K562 (cell line): ENCODE measurements around the gene UBAP2. TPM values are rescaled to one million over a fixed set of nuclear protein-coding genes. Genes with fewer than 3 reads are reported as not detected.

Experiments
- ATAC-seq: fragments of 200-7000 bp; cut with Tn5 transposase; 3 replicates; pipeline ENCODE4 v1.9.1; 2020; ENCODE audit warnings: moderate library complexity
- BruUV-seq: library from RNA; stranded (reverse); fragments of 400-500 nt; replicated peaks from 2 replicates; lab custom pipeline; 2021; lab: Mats Ljungman, UMichigan
- CTCF ChIA-PET: fragments of 300-600 bp; formaldehyde crosslinking; extraction: SDS; loops from one replicate; lab custom pipeline; 2021; ENCODE audit warnings: low intra/inter-chr PET ratio; lab: Yijun Ruan, JAX
- POLR2A ChIA-PET: fragments of 300-600, 350-650 bp; sonication (Branson Sonifier 250); formaldehyde crosslinking; extraction: SDS; loops from one replicate; lab custom pipeline; 2021; ENCODE audit warnings: antibody characterized with exemption, inconsistent platforms; lab: Yijun Ruan, JAX
- DNase-seq, 4 experiments: peaks; one replicate each; pipeline versions ENCODE4 v3.0.0 to v3.0.0-alpha.2; 2011 to 2018; ENCODE audit warnings: low spot score in 3 of 4, mixed read lengths in 3 of 4; ENCODE audit errors: extremely low read depth in 1 of 4
- FAIRE-seq: peaks from 2 replicates; lab custom pipeline; 2011; peaks lifted over from hg19 to GRCh38; lab: Jason Lieb, UNC
- H2AFZ ChIP-seq: 2 replicates; pipeline ENCODE4 v1.6.0; 2011; ENCODE audit warnings: low read depth, low read length, control low read depth, inconsistent platforms
- H3K27ac ChIP-seq: fragments of 200-600 bp; 3 replicates; pipeline ENCODE4 v1.8.0; 2011; ENCODE audit warnings: low read depth, mild to moderate bottlenecking, control low read depth, inconsistent platforms, low read length, moderate library complexity, mixed read lengths; ENCODE audit errors: extremely low read depth
- H3K27me3 ChIP-seq, 2 experiments: fragments of 300-600 bp in 1 of 2; 2 replicates in 1 of 2; 3 replicates in 1 of 2; pipeline versions ENCODE4 v1.6.0 to v1.8.0; 2011; ENCODE audit warnings: inconsistent platforms in 2 of 2, low read length in 2 of 2, mild to moderate bottlenecking in 1 of 2, mixed read lengths in 1 of 2, moderate library complexity in 1 of 2; ENCODE audit not compliant: control insufficient read depth in 2 of 2, insufficient read depth in 2 of 2
- H3K36me3 ChIP-seq: fragments of 300-600 bp; 3 replicates; pipeline ENCODE4 v1.8.0; 2011; ENCODE audit warnings: mild to moderate bottlenecking, low read length, inconsistent platforms; ENCODE audit not compliant: control insufficient read depth, insufficient read depth
- H3K4me1 ChIP-seq, 2 experiments: fragments of 200-600 bp in 1 of 2; replicated peaks in 1 of 2; 2 replicates in 1 of 2; 3 replicates in 1 of 2; pipeline versions ENCODE4 v1.5.1 to v1.8.0; 2011; ENCODE audit warnings: inconsistent platforms in 2 of 2, low read length in 2 of 2, mild to moderate bottlenecking in 1 of 2, mixed read lengths in 1 of 2, moderate library complexity in 1 of 2; ENCODE audit not compliant: control insufficient read depth in 2 of 2, insufficient read depth in 2 of 2
- H3K4me2 ChIP-seq: 2 replicates; pipeline ENCODE4 v1.6.1; 2011; ENCODE audit warnings: low read length, control low read depth, inconsistent platforms, mixed read lengths; ENCODE audit not compliant: insufficient read depth
- H3K4me3 ChIP-seq: fragments of 200-600 bp; sonication (generic), shearing (Covaris generic); 2 replicates; pipeline ENCODE4 v1.5.1; 2016; ENCODE audit warnings: control low read depth, inconsistent platforms
- H3K79me2 ChIP-seq: fragments of 200-600 bp; 3 replicates; pipeline ENCODE4 v1.8.0; 2011; ENCODE audit warnings: low read length, inconsistent platforms; ENCODE audit not compliant: control insufficient read depth, insufficient read depth
- H3K9ac ChIP-seq, 2 experiments: 2 replicates each; pipeline versions ENCODE4 v1.6.0 to v1.6.1; 2011; ENCODE audit warnings: low read depth in 2 of 2, low read length in 2 of 2, control low read depth in 1 of 2, inconsistent platforms in 1 of 2, mild to moderate bottlenecking in 1 of 2, mixed read lengths in 1 of 2; ENCODE audit not compliant: insufficient read depth in 1 of 2
- H3K9me1 ChIP-seq: one replicate; pipeline ENCODE4 v1.6.0; 2011; ENCODE audit warnings: inconsistent platforms, mild to moderate bottlenecking, low read length, moderate library complexity; ENCODE audit not compliant: control insufficient read depth, insufficient read depth
- H3K9me3 ChIP-seq: replicated peaks from 2 replicates; pipeline ENCODE4 v1.5.1; 2011; ENCODE audit warnings: low read depth, low read length, inconsistent platforms; ENCODE audit not compliant: control insufficient read depth, insufficient read depth
- H4K20me1 ChIP-seq: replicated peaks from 2 replicates; pipeline ENCODE4 v1.6.1; 2011; ENCODE audit warnings: low read length, inconsistent platforms, mixed read lengths; ENCODE audit not compliant: control insufficient read depth, insufficient read depth
- AFF4 ChIP-seq: sonication (generic); formaldehyde crosslinking; IDR thresholded peaks from 2 replicates; pipeline ENCODE4 v1.8.0; 2023; ENCODE audit warnings: mild to moderate bottlenecking, missing genetic modification reagents
- ARID1B ChIP-seq: fragments of 450-650 bp; IDR thresholded peaks from 2 replicates; pipeline ENCODE4 v1.6.1; 2016; ENCODE audit warnings: antibody characterized with exemption, mild to moderate bottlenecking, inconsistent platforms
- ARID3A ChIP-seq: IDR thresholded peaks from 2 replicates; pipeline ENCODE4 v1.6.1; 2012; ENCODE audit warnings: low read depth, low read length, improper control_type of control experiment, borderline replicate concordance
- CBFA2T3 ChIP-seq: fragments of 450-650 bp; IDR thresholded peaks from 2 replicates; pipeline ENCODE4 v1.6.1; 2017
- FOXA3 ChIP-seq, 2 experiments: fragments of 450-650 bp in 1 of 2; sonication (generic) in 1 of 2; formaldehyde crosslinking; IDR thresholded peaks in 1 of 2; conservative IDR thresholded peaks in 1 of 2; 2 replicates each; pipeline versions ENCODE4 v1.4.0 to v1.8.0; 2020 to 2022; ENCODE audit warnings: mild to moderate bottlenecking in 2 of 2, missing genetic modification reagents in 1 of 2
- FOXO4 ChIP-seq: fragments of 450-650 bp; formaldehyde crosslinking; IDR thresholded peaks from 2 replicates; pipeline ENCODE4 v1.4.0; 2020; ENCODE audit warnings: mild to moderate bottlenecking, moderate library complexity
- HNRNPH1 ChIP-seq: fragments of 200-400 bp; formaldehyde crosslinking; optimal IDR thresholded peaks from 2 replicates; pipeline ENCODE3; 2017; ENCODE audit warnings: low read depth, mild to moderate bottlenecking, low read length, moderate library complexity
- NEUROD1 ChIP-seq: fragments of 150-350 bp; IDR thresholded peaks from 2 replicates; pipeline ENCODE4 v1.6.1; 2014; ENCODE audit warnings: borderline replicate concordance, low read length, low read depth; ENCODE audit not compliant: partially characterized antibody
- PCBP2 ChIP-seq: fragments of 200-400 bp; formaldehyde crosslinking; IDR thresholded peaks from 2 replicates; pipeline ENCODE4 v1.6.1; 2018; ENCODE audit warnings: low read length, low read depth, mild to moderate bottlenecking, moderate library complexity; ENCODE audit not compliant: poor library complexity, severe bottlenecking
- SMAD2 ChIP-seq: fragments of 150-350 bp; IDR thresholded peaks from 2 replicates; pipeline ENCODE4 v1.6.1; 2014; ENCODE audit warnings: low read depth, mild to moderate bottlenecking, low read length
- SUPT5H ChIP-seq: fragments of 450-650 bp; IDR thresholded peaks from 2 replicates; pipeline ENCODE4 v1.6.1; 2016
- THRB ChIP-seq: fragments of 450-650 bp; formaldehyde crosslinking; conservative IDR thresholded peaks from 2 replicates; pipeline ENCODE4 v1.4.0; 2022; ENCODE audit warnings: mild to moderate bottlenecking, missing genetic modification characterization
- ZNF77 ChIP-seq: fragments of 250-450 bp; sonication (Bioruptor Pico); IDR thresholded peaks from 2 replicates; pipeline ENCODE4 v1.5.0; 2020
- WGBS: fragments of 100-300 bp; shearing (Covaris generic); methylation state at CpG from one replicate; pipeline ENCODE4 v1.1.6; 2016; ENCODE audit warnings: low coverage, mixed read lengths; ENCODE audit not compliant: insufficient coverage; ENCODE audit errors: missing lambda C conversion rate; 5-methylcytosine and 5-hydroxymethylcytosine counted together
- in situ Hi-C: fragments of 300-500 bp; cut with MboI; formaldehyde crosslinking; loops from 4 replicates; pipeline ENCODE4 v1.15.0; 2018; ENCODE audit warnings: inconsistent platforms, mixed read lengths
- intact Hi-C: fragments of 100-400 bp; cut with micrococcal nuclease; formaldehyde crosslinking; loops from 2 replicates; pipeline ENCODE4 v1.14.2; 2022
- polyA plus RNA-seq, 8 experiments: library from polyadenylated mRNA; depleted of rRNA in 4 of 8; stranded (reverse) in 5 of 8; unstranded in 3 of 8; fragments of >200 nt; fragmentation: Nextera tagmentation in 2 of 8; fragmentation: Illumina TruSeq in 1 of 8; extraction: Ambion mirVana in 2 of 8; extraction: Trizol in 1 of 8; gene quantifications; 2 replicates each; pipeline versions ENCODE4 v1.2.1 to v1.2.3, GENCODE V29; 2011 to 2014; ENCODE audit warnings: inconsistent platforms in 1 of 8, missing spikeins in 1 of 8
- total RNA-seq, 7 experiments: library from RNA; depleted of rRNA in 6 of 7; stranded (reverse); fragments of >200 nt in 6 of 7; fragmentation: Illumina TruSeq in 2 of 7; extraction: Trizol in 2 of 7; gene quantifications; 2 replicates each; pipeline versions ENCODE4 v1.2.1 to v1.2.3, GENCODE V29; 2011 to 2021; ENCODE audit warnings: low replicate concordance in 1 of 7

Gene UBAP2
- total and polyA plus RNA-seq, 9 of the 15 experiments (the other 6 are each of a cell fraction or from before 2014, with no cell fraction given) = 8.7 to 47.9 (median 18.7) TPM

GRCh38 chr9:34097865-34098264, 49.2 kb upstream of the UBAP2 start (continued):
- TF ChIP-seq THRB (CRISPR knock-in tag) (no peak), SUPT5H (no peak), FOXO4 (CRISPR knock-in tag) (no peak), CBFA2T3 (no peak)

GRCh38 chr9:34096751-34097150, 48.1 kb upstream of the UBAP2 start:
- H3K27ac ChIP-seq = no peak overlapping the region
- H2AFZ ChIP-seq = no peak overlapping the region
- DNase-seq = no peak
- intact Hi-C loops (no loop called here), in situ Hi-C loops (no loop called here)
- no peaks in the 10 kb centered on the region for H4K20me1 ChIP-seq
- no peak for ATAC-seq
- no peak overlapping the region for H3K9ac ChIP-seq
- ChIA-PET CTCF (no interaction called here), POLR2A (interaction anchor here (1.3 kb wide), 1 partner anchor 9 kb away, joined by 4 read pairs; no protein-coding TSS in a partner anchor)
- no peaks in the 10 kb centered on the region for H3K27me3 ChIP-seq
- 91% methylated on average over 4 of the region's 4 CpGs for whole genome bisulfite sequencing
- no TSS peak for BruUV-seq
- no peaks in the 10 kb centered on the region for H3K4me1 ChIP-seq
- H3K79me2 ChIP-seq = no peaks in the 10 kb centered on the region
- H3K9me3 ChIP-seq = no peaks in the 10 kb centered on the region
- H3K4me3 ChIP-seq = no peak overlapping the region
- FAIRE-seq = no peak
- no peak overlapping the region for H3K4me2 ChIP-seq
- peaks cover 65% of the 10 kb centered on the region; the same call in 2 of the 3 replicates for H3K36me3 ChIP-seq
- no peaks in the 10 kb centered on the region for H3K9me1 ChIP-seq
- TF ChIP-seq AFF4 (CRISPR knock-in tag) (no peak), ARID3A (no peak), SMAD2 (no peak), PCBP2 (no peak), FOXA3 (CRISPR knock-in tag; conservative IDR thresholded peaks at IDR 0.05 in 1 of 2, IDR thresholded peaks at IDR 0.05 in 1 of 2) (no peak), HNRNPH1 (no peak), ZNF77 (CRISPR knock-in tag) (no peak), NEUROD1 (no peak), ARID1B (no peak)
